OCI-M2 (cell line): ENCODE results near the gene RGS6.

Experiments
- DNase-seq: peaks from one replicate; lab custom pipeline; 2025; ENCODE audit not compliant: unreplicated experiment; lab: John Stamatoyannopoulos, UW

The RGS6 gene

GRCh38 chr14:72013721-72014345, 81.6 kb downstream of the RGS6 start:
- no peak for DNase-seq

GRCh38 chr14:72014486-72014885, 82.3 kb downstream of the RGS6 start:
- no peak for DNase-seq

GRCh38 chr14:72017290-72017689, 85.1 kb downstream of the RGS6 start:
- no peak for DNase-seq

DNA sequence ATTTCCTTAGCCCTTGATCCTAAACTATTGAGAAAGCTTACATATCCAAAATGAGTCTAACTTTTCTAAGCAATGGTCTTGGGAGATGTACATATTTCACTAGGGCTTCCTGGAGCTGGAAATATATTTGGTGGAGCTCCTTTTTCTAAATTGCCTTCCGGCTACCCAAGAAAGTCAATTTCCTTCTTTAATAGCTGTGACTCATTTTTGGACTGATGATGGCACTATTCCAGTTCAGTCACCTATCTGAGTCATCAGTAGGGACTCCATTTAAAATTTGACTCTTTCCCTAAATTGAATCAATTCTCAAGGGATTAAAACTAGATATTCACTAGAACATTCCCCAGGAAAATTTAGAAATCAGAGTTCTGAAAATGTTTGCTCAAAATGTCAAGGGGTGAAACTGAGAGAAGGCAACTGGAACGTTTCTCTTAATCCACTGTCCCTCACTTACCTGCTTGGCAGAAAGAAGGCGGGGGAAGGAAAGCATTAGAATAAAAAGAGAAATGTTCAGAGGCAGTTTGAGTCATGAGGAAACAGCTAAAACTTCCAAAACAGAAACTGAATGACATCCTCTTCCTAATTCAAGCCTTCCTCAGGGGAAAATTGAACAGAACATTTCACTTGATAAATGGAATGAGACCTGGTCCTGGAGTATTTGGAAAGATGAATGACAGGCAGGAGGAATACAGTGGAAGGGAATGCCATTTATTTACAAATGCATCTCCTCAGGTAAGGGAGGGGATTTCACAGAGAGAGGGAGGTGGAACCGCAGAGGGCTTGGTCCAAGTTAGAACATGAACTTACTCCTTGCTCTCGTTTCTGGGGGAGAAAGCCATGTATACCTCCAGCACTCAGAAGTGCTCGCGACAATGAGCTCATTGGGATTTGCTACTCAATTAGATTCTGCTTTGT, 91.2 kb downstream of the RGS6 start:
- DNase-seq, result no peak

- DNase-seq, result no peak
These were observed 91.8 kb downstream of the RGS6 start for GRCh38 chr14:72024043-72024407.

- DNase-seq, result no peak
These were observed 92.3 kb downstream of the RGS6 start for GRCh38 chr14:72024504-72024903.

- DNase-seq, result no peak
These were observed 94.3 kb downstream of the RGS6 start for GRCh38 chr14:72026536-72026935.

DNA sequence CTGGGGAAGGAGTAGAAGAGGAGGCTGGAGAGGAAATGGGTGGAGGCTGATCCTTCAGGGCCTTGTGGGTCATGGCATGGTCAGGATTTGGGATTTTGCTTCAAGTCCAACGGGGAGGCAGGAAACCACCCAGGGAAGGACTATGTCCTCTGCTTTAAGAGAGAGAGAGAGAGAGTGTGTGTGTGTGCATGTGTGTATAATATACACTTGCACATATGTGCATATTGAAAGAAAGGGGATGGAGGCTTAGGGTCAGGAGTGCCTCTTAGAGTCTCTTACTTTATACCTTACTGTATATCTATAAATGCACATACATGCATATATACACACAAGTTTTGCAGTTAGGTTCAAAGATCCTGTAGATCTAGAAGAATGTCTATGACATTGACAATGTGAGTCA, 94.8 kb downstream of the RGS6 start:
- DNase-seq, result no peak

DNA sequence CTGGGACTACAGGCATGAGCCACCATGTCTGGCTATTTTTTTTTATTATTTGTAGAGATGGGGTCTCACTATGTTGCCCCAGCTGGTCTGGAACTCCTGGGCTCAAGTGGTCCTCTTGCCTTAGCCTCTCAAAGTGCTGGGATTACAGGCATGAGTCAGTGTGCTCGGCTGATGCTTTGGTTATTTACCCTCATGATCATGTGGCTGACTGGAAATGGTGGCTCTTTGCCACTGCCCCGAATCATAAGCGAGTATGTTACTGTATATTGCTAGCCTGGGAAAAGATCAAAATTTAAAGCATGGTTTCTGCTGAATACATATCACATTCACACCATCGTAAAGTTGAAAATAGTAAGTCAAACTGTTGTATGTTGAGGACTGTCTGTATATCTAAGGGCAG, 101.1 kb downstream of the RGS6 start:
- DNase-seq, result no peak

DNA sequence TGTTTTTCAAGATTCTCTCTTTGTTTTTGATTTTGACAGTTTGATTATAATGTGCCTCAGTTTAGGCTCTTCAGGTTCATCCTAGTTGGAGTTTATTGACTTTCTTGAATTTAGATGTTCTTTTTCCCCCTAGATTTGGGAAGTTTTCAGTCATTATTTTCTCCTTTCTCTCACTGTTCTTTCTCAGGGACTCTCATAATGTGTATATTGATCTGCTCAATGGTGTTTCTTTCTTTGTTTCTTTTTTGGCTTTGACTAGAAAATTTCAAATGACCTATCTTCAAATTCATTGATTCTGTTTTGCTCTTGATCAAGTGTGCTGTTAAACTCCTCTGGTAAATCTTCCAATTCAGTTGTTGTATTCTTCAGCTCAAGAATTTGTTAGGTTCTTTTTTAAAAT, 108.3 kb downstream of the RGS6 start:
- no peak for DNase-seq

GRCh38 chr14:72045271-72045670, 113.0 kb downstream of the RGS6 start:
- DNase-seq, result no peak

DNA sequence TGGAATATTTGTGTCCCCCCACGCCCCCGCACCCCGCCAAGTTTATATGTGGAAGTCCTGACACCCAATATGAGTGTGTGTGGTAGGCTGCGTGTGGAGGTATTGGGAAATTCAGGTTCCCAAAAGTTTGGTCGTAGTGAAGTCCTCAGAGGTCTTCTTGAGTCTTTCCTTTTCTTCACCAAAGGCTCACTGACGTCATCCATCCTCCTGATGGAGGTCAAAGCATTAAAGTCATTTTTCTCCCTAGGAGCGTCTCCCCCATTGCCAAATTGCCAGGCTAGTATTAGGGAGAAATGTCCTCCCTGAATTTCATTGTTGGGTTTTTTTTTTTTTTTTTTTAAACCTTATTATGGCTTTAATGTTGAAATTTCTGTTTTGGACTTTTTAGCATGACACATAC, 113.7 kb downstream of the RGS6 start:
- DNase-seq, result no peak

DNA sequence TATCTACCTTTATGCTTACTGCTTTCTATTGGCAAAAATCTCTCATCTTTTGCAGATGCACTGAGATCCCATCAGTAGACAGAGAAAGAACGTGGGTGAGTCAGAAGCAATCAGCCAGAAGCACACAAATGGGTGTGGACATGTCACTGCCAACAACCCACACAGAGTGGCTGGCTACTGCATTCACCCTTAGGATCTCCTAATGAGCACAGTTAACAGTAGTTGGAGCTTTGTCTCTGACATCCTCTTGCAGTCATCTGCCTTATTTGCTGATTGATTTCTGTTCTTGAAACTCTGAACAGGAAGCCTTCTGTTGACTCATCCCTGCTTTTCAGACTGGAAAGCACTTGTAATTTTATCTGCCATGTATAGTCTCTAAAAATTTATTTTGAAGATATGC, 117.2 kb downstream of the RGS6 start:
- DNase-seq, result peak; percentile 52

- no peak for DNase-seq
These were observed 120.1 kb downstream of the RGS6 start for GRCh38 chr14:72052356-72052755.

GRCh38 chr14:72053651-72054050, 121.4 kb downstream of the RGS6 start:
- no peak for DNase-seq

- DNase-seq, result no peak
These were observed 122.7 kb downstream of the RGS6 start for GRCh38 chr14:72054911-72055310.

- DNase-seq, result no peak
These were observed 125.6 kb downstream of the RGS6 start for GRCh38 chr14:72057701-72058285.

DNA sequence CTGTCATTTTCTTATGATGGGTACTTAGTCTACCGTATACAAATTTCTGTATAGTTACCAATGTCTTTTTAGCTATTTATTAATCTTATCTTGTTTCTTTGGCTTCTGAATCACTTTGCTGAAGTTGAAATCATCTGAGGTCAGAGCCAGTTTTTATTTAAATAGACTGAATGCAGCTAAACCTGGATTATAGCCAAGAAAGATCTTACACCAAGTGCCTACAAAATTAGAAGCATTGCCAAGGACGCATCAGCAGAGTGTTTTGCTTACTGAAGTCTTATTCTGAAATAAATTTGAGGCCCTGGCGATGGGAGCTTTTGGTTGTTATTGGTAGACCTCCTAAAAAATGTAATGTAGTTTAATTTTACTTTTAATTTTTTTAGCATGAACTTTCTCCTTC, 128.2 kb downstream of the RGS6 start:
- DNase-seq, result no peak

GRCh38 chr14:72060917-72061316, 128.7 kb downstream of the RGS6 start:
- no peak for DNase-seq

- no peak for DNase-seq
These were observed 129.5 kb downstream of the RGS6 start for GRCh38 chr14:72061718-72062117.

DNA sequence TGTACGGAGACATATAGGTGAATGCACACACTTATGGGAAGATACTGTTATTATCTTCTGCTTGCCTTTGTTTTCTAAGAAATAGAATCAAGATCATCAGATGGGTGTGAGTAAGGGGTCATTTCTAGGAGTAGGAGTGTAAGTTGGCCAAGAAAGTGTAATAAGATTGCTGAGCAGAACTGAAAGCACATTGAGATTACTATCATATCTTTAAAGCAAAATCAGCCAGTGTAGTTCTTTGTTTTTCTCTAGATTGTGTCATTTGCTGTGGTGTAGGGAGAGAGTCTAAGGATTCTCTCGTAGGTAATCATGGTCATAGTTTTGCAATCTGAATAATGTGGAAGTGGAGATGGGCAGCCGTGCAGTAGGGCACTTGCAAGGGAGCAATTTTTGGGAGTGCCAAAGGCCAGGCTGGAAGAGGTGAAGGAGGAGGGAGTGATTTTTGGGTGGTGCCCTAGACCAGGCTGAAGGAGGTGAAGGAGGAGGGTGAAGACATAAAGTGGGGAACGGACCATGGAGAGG, 131.6 kb downstream of the RGS6 start:
- DNase-seq, result no peak

DNA sequence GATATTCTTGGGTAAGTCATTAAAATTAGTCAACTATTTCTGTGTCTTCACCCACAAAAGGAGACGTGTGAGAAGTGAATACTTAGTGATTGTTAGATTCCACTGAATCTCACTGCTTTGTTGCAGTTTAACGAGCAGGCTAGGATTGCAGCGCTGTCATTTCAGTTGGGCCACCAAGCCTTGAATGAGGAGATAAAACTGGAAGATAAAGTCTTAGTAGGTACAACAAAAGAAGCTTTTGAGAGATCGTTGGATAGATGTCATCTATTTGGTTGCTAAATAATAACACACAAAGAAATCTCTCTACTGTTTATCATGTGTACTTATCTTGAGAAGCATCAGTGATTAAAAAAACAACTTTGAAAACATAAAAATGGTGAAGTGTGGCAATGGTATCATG, 132.3 kb downstream of the RGS6 start:
- no peak for DNase-seq
